Right lobe of liver (tissue), 6 donors: Measurements from ENCODE around the gene MRPS33. TPM values are rescaled to one million over a fixed set of nuclear protein-coding genes. Genes with fewer than 3 reads are reported as not detected.

Source experiments
- ATAC-seq, 4 donors: fragments of 200-7000 bp; cut with Tn5 transposase; one replicate each; pipeline ENCODE4 v1.9.1; 2020; ENCODE audit warnings: mild to moderate bottlenecking in 4 of 4, moderate library complexity in 4 of 4
- DNase-seq, 3 donors: peaks; one replicate each; pipeline ENCODE4 v3.0.0-alpha.2; 2020
- H3K27ac ChIP-seq, 3 donors: fragments of 200-600 bp; one replicate each; pipeline ENCODE4 v1.8.0; 2022
- H3K27me3 ChIP-seq, 2 donors: fragments of 200-600 bp; one replicate each; pipeline ENCODE4 v1.8.0; 2022
- H3K36me3 ChIP-seq, 4 donors: fragments of 200-600 bp; sonication (generic) in 1 of 4; one replicate each; pipeline versions ENCODE4 v1.5.1 to v1.8.0; 2017 to 2022; ENCODE audit warnings: control low read depth in 1 of 4
- H3K4me1 ChIP-seq, 4 donors: fragments of 200-600 bp; sonication (generic) in 1 of 4; one replicate each; pipeline versions ENCODE4 v1.5.1 to v1.8.0; 2017 to 2022; ENCODE audit warnings: control low read depth in 1 of 4
- H3K4me3 ChIP-seq, 3 donors: fragments of 200-600 bp; one replicate each; pipeline ENCODE4 v1.8.0; 2022
- H3K9me3 ChIP-seq, 4 donors: fragments of 200-600 bp; sonication (generic) in 1 of 4; one replicate each; pipeline versions ENCODE4 v1.5.1 to v1.8.0; 2017 to 2022; ENCODE audit warnings: control low read depth in 1 of 4
- CTCF ChIP-seq, 4 donors: fragments of 200-600 bp in 3 of 4; fragments of 450-650 bp in 1 of 4; IDR thresholded peaks; one replicate each; pipeline versions ENCODE4 v1.5.1 to v1.8.0; 2016 to 2022; ENCODE audit warnings: antibody characterized with exemption in 4 of 4, mild to moderate bottlenecking in 2 of 4
- POLR2A ChIP-seq: fragments of 450-650 bp; IDR thresholded peaks from one replicate; pipeline ENCODE4 v1.6.1; 2017; ENCODE audit warnings: antibody characterized with exemption, mild to moderate bottlenecking
- WGBS: methylation state at CpG from one replicate; pipeline ENCODE4 v1.1.6; 2018; ENCODE audit warnings: low coverage, low lambda C conversion rate; ENCODE audit not compliant: insufficient coverage; ENCODE audit errors: missing lambda C conversion rate; 5-methylcytosine and 5-hydroxymethylcytosine counted together
- intact Hi-C, 2 donors: fragments of 100-400 bp; cut with DNase I; formaldehyde crosslinking; loops; one replicate each; pipeline versions ENCODE4 v1.11.2 to v1.14.1; 2022
- total RNA-seq, 6 experiments: library from RNA; depleted of rRNA in 2 of 6; stranded (reverse); fragments of >200 nt in 2 of 6; fragmentation: NEBNext Ultra II Directional in 3 of 6; extraction: Animal tissue kit (Norgen Biotek cat#: 25700) in 3 of 6; gene quantifications; one replicate each; pipeline versions ENCODE4 v1.1.0 to v1.2.4, GENCODE V29; 2016 to 2023
- donor health status: DM: no; HTN: yes; CAD: no.
- donor health status: DM: no; HTN: no; CAD: no.
- donor health status: DM: no; HTN: no; CAD: no.
- donor health status: DM: no; HTN: yes; CAD: no.
- donor health status: DM: no; HTN: yes; CAD: no.

Gene MRPS33
- total RNA-seq, 6 experiments from 2014 or later, result 26.0 to 44.4 (median 31.1) TPM

DNA sequence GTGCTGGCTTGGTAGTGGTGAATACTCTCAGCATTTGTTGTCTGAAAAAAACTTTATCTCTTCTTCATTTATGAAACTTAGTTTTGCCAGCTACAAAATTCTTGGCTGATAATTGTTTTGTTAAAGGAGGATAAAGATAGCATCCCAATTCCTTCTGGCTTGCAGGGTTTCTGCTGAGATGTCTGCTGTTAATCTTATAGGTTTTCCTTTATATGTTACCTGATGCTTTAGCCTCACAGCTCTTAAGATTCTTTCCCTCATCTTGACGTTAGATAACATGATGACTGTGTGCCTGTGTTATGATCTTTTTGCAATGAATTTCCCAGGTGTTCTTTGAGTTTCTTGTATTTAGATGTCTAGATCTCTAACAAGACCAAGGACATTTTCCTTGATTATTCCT is 9.9 kb upstream of the MRPS33 start:
- Histone ChIP-seq H3K4me3 (no peak overlapping the region), H3K27me3 (no peaks in the 10 kb centered on the region), H3K36me3 (no peaks in the 10 kb centered on the region), H3K27ac (no peak overlapping the region), H3K4me1 (no peaks in the 10 kb centered on the region), H3K9me3 (no peaks in the 10 kb centered on the region)
- DNase-seq, result no peak
- no peak for TF ChIP-seq CTCF (IDR thresholded peaks at IDR 0.05)
- no peak for ATAC-seq
- intact Hi-C loops, result no loop called here
- 79% methylated on average over 1 of the region's 1 CpG for WGBS

- intact Hi-C loops, result no loop called here
- ATAC-seq (no peak), DNase-seq (no peak)
- Histone ChIP-seq H3K9me3 (no peaks in the 10 kb centered on the region), H3K27ac (no peak overlapping the region), H3K4me1 (no peaks in the 10 kb centered on the region), H3K36me3 (no peaks in the 10 kb centered on the region), H3K4me3 (no peak overlapping the region), H3K27me3 (no peaks in the 10 kb centered on the region)
- no peak for TF ChIP-seq POLR2A
- no peak for TF ChIP-seq CTCF (IDR thresholded peaks at IDR 0.05)
- 56% methylated on average over 1 of the region's 1 CpG for WGBS
Measured at GRCh38 chr7:141023295-141023694, 8.5 kb upstream of the MRPS33 start.

GRCh38 chr7:141017555-141017954 is 2.8 kb upstream of the MRPS33 start:
- H3K4me1 ChIP-seq, result peaks cover 0 to 10% (median 5%) of the 10 kb centered on the region in 4 donors
- no peaks in the 10 kb centered on the region for H3K36me3 ChIP-seq
- no peaks in the 10 kb centered on the region for H3K9me3 ChIP-seq
- no peak overlapping the region for H3K27ac ChIP-seq
- no peaks in the 10 kb centered on the region for H3K27me3 ChIP-seq
- 76% methylated on average over 3 of the region's 3 CpGs for WGBS
- no peak overlapping the region for H3K4me3 ChIP-seq
- no peak for ATAC-seq
- no peak for TF ChIP-seq POLR2A
- no peak for TF ChIP-seq CTCF (IDR thresholded peaks at IDR 0.05)
- DNase-seq, result no peak
- intact Hi-C loops, result loop anchor here (10.0 kb wide), 1 partner anchor 203 kb away; no protein-coding TSS in a partner anchor

- H3K27me3 ChIP-seq, result no peaks in the 10 kb centered on the region
- TF ChIP-seq POLR2A (no peak), CTCF (IDR thresholded peaks at IDR 0.05) (no peak)
- intact Hi-C loops, result loop anchor here (10.0 kb wide), 1 partner anchor 202 kb away; no protein-coding TSS in a partner anchor
- DNase-seq (no peak), ATAC-seq (no peak)
- H3K27ac ChIP-seq, result no peak overlapping the region
- H3K9me3 ChIP-seq, result no peaks in the 10 kb centered on the region
- no peak overlapping the region for H3K4me3 ChIP-seq
- peaks cover 0 to 17% (median 5%) of the 10 kb centered on the region in 4 donors for H3K4me1 ChIP-seq
- no peaks in the 10 kb centered on the region for H3K36me3 ChIP-seq
Measured at GRCh38 chr7:141016349-141016748, 1.6 kb upstream of the MRPS33 start.

- H3K4me3 ChIP-seq, result peak overlapping the region; percentile 63 to 79 (median 69)
- ATAC-seq, result peak in 2 of 4 donors; percentile 0 to 5
- no peak for TF ChIP-seq CTCF (IDR thresholded peaks at IDR 0.05)
- no peak for TF ChIP-seq POLR2A
- H3K27me3 ChIP-seq, result no peaks in the 10 kb centered on the region
- no peak for DNase-seq
- intact Hi-C loops, result loop anchor here (10.0 kb wide), 1 partner anchor 199 kb away; no protein-coding TSS in a partner anchor
- H3K4me1 ChIP-seq, result peaks cover 0 to 19% (median 5%) of the 10 kb centered on the region in 4 donors
- no peaks in the 10 kb centered on the region for H3K9me3 ChIP-seq
- WGBS, result under 1% methylated on average over 14 of the region's 14 CpGs
- peak overlapping the region; percentile 76 to 85 (median 81) for H3K27ac ChIP-seq
- peaks cover 0 to 9% (median 4%) of the 10 kb centered on the region in 4 donors for H3K36me3 ChIP-seq
Measured at GRCh38 chr7:141014125-141014523, 628 bp downstream of the MRPS33 start.
